Right hindlimb (tissue), 1 donor: ENCODE data around the gene CNTNAP5.

Experiments
- DNase-seq: peaks from one replicate; pipeline ENCODE4 v3.0.0-alpha.2; 2018

The CNTNAP5 gene

GRCh38 chr2:124161542-124161941 lies 136.5 kb downstream of the CNTNAP5 start:
- DNase-seq: no peak

GRCh38 chr2:124162256-124162655 lies 137.2 kb downstream of the CNTNAP5 start:
- no peak for DNase-seq

GRCh38 chr2:124163840-124164239 lies 138.8 kb downstream of the CNTNAP5 start:
- no peak for DNase-seq

DNA sequence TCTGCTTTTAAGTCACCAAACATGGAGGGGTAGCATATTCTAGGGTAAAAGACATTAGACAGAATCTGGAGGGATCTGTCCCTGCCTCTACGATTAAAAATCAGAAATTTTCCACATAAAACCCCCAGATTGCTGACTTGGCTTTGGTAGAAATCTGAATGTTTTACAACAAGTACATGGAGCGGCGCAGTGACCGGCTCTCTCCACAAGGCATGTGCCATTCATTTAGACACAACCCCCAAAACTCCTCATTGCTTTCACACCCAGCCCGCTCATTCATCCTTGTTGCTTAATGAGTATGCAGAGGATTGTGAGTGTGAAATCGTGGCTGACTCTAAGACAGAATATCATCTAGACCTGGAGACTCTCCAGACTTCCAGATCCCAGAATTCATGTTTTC lies 140.6 kb downstream of the CNTNAP5 start:
- DNase-seq: no peak

- no peak for DNase-seq
These were observed 146.5 kb downstream of the CNTNAP5 start for GRCh38 chr2:124171472-124172063.

DNA sequence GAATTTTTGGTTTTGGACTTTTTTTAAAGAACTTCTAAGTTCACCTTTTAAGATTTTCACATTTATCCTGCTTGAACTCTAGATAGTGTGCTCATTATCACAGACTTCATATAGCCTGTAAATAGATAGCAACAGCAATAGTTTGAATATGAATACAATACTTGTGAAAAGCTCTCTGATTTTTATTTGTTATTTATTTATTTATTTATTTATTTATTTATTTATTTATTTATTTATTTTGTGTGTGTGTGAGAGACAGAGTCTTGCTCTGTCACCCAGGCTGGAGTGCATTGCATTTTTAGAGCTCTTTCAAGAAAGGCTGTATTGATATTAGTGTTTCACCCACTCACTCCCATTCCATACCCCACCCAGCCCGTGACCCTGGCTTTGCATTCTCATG lies 153.6 kb downstream of the CNTNAP5 start:
- no peak for DNase-seq

DNA sequence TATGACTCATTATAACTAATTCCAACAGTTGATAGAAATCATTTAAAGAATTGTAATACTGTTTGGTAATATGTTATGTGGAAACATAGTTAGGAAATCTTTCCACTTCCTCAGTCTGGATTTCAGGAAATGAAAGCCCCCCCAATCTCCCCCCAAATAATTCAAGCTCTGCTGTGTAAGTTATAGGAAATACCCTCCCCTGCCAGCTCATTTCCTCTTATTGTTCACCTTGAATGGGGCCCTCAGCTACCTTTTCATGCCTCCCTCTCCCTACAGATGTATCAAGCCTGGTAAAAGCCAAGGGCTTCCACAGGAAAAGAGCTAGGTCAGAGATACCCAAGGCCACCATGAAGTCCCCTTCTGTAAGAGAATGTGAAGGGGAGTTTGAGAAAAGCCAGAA lies 155.5 kb downstream of the CNTNAP5 start:
- no peak for DNase-seq

DNA sequence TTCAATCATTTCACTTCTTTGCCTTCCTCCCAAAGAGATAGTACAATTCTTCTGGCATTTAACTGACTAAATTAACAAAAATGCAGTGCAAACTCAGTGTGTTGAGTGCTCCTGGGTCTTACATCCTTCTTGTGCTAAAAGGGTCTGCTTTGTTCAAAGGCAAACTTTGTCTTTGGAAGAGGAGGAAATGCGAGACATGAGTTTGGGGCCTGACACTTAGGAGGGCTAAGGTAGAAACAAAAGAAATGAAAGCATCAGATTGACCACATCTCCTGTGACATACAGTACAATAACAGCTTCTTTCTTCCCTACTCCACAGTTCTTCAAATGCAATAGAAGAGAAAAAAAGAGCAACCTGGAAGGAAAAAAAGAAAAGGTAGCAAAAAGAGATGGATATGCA lies 161.7 kb downstream of the CNTNAP5 start:
- DNase-seq: no peak

- DNase-seq: no peak
These were observed 162.9 kb downstream of the CNTNAP5 start for GRCh38 chr2:124187948-124188347.

DNA sequence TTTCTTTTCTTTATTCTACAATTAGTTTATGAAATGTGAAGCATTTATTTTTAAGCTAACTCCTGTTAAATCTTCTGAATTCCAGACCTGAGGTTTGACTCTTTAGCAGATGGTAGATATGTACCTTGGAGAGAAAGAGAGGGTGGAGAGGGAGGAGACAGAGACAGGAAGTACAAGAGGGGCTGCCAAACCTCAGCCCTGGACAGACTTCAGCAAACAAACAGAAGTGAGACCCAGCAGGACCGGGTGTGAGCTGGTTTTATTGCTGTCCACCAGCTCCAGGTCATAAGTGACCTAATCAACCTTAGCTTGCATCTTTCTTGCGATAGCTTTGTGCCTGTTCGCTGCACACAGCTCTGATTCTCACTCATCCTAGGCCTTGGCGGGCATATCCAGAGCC lies 168.6 kb downstream of the CNTNAP5 start:
- DNase-seq: no peak

- DNase-seq: no peak
These were observed 176.6 kb downstream of the CNTNAP5 start for GRCh38 chr2:124201713-124202112.

DNA sequence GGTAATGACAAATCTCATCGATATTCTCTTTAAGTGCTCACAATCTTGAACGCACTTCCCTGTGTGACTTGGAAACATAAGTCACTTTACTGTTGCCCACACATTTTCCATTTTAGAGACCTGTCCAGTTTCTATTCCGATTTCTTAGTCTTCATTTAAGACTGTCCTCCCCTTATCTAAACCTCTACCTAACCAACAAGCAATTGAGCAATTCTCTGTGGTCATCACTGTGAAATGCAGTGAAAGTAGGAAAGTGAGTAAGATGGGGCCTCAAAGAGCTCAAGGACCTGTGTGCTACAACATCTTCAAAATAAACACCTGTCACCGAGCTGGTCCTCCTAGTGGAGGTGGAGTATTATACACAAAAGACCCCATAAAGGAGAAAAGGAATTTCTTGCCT lies 184.4 kb downstream of the CNTNAP5 start:
- DNase-seq: no peak

DNA sequence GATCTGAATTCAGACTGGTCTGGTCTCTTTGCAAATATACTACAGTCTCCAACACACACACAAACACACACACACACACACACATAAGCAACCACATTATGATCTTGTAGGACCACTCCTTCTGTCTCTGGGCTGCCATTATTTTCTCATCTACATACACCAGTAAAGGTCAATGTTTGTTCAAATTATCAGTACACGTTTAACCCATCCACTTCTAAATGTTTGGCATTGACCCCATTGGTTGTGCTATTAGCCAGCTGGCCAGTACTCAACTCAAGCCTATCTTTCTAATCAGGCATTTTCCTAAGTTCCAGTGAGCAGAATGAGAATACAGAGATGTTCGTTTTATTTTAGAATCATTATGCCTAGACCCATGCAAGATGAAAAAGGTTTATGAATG lies 186.4 kb downstream of the CNTNAP5 start:
- DNase-seq: no peak

DNA sequence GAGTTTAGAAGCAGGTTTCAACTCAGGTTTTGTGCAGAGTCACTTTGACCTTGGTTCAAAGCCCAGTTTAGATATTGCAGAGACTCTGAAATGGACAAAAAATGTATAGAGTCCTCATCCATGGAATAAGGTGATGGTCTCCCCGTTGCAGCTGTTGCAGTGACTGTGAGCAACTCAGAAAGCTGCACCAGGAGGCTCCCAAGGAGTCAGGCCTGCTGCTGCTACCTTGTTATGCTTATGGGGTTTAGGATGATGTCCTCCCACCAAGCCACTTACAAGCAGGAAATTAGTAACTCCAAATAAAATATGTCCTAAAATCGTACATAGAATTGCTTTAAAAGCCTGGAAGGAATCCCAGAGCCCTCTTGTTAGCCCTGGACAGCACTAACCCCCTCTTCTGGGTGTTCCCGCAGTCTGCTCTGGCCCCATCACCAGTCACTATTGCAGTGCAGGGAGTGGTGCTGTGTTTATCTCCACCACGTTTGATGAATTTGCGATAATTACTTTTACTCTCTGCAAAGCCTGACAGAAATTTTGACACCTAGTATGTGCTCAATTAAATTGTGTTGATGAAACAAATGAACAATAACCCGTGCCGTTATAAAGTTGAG lies 189.0 kb downstream of the CNTNAP5 start:
- DNase-seq: no peak

DNA sequence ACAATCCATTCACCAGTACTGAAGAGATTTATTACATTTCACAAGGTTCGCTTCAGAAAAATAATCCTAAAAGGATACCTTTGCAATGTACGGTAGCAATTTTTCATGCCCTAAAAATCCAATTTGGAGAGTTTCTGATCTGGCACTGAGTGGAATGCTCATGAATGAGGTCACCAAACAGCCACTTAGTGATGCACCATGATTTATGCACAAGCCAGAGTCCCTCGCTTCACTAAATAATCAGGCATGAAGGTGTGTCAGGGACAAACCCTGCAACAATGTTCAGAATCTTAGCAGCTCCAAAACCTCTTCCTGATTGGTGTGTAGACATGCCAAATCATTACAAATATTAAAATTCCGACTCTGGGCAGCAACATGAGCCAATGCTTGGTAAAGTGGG lies 221.1 kb downstream of the CNTNAP5 start:
- DNase-seq: no peak

- DNase-seq: no peak
These were observed 223.3 kb downstream of the CNTNAP5 start for GRCh38 chr2:124248386-124248785.

DNA sequence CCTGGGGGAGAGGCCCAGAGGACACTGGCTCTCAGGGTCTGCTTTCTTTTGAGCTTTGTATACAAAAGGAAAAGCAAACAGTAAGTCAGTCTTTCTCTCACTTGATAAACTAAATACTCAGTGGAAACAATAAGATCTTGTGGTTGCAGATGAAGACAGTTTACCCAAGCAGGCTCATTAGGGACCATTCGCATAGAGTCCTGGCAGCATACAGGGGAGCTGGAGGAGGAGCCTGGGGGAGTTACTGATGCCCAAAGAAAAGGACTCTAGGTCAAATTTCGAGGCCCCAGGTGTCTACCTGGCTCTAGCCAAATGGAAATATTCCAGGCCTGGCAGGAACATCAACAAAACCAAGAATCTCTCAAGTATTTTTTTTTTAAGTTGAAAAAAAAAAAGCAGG lies 225.3 kb downstream of the CNTNAP5 start:
- no peak for DNase-seq

DNA sequence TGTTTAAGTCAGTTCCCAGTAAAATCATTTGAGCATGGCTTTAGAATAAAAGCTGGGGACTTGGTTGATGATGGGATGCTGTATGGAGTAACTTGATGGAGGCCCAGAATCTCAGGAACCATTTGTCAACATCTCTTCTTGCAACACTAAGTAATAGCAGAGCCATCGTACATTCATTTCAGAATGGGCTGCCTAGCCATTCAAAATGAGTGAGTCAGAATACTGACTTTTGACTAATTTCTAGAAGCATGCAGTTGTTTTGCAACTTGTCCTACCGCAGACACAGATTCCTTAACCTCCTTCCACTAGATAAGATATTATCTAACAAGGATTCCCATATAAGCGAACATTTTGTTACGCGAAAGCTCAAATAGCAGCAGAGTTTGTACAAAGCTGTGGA lies 229.5 kb downstream of the CNTNAP5 start:
- DNase-seq: no peak

DNA sequence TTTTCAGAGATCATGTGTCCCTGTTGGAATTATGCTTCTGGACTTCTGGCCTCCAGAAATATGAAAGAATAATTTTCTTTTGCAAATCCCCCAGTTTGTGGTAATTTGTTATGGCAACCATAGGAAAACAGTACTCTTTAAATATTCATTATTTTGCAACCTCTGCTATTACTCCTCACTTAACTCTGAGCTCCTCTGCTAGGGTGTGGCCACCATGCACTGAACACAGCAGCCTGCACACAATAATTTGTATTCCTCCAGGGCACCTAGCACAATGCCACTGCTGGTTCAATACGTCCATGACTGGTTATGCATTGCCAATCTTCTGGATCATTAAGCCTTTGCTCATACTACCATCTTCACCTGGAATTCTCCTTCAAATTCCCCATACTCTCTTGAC lies 232.0 kb downstream of the CNTNAP5 start:
- DNase-seq: no peak

- DNase-seq: no peak
These were observed 233.2 kb downstream of the CNTNAP5 start for GRCh38 chr2:124258140-124258880.

GRCh38 chr2:124261456-124261855 lies 236.4 kb downstream of the CNTNAP5 start:
- no peak for DNase-seq

DNA sequence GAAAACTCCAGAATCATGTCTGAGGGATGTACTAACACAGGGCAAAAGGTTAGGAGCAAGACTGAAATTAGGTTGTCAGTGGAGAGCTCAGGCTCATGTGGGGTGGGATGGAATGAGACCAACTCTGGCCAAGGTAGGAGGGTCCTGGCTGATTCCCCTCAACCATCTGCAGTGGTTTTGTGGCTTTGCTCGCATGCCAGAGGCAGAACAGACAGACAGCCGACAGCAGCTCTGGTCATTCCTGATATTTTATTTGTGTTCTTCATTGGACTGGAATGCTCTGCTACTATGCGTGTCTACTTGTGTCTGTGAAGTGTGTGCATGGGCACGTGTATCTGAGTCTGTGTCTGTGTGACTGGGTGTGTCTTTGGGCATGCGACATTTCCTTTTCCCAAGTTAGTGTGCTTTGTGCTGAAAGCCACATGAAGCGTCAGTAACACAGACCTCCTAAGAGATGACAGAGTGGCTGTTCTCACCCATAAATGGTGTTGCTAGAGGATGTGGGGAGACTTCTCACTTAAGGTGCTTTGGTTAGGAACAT lies 239.5 kb downstream of the CNTNAP5 start:
- DNase-seq: no peak

DNA sequence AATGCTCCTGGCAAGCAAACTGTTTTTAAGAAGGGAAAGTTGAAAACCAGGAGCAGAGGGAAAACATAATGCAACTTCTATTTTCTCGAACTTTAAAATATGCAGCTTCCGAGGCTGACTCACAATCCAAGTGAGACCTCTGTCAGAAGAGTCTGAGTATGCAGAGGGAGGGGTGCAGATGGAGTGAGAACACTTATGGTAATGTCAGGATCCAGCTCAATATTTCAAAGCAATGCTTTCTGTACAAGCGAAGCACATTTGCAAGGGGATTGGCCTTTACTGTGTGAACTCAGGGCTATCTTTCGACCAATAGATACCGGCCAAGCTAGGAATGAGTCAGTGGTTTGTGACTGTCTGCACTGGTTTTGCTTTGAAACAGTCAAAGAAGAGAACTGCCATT lies 242.7 kb downstream of the CNTNAP5 start:
- peak; percentile 41 for DNase-seq

GRCh38 chr2:124269348-124269747 lies 244.3 kb downstream of the CNTNAP5 start:
- DNase-seq: no peak
